Limb (tissue), 2 donors: ENCODE measurements around the gene LRRC37B.
"Not testable (repeated sequence)": the region's sequence is repeated elsewhere in the genome, so short reads cannot be mapped to it uniquely, and the experiment has no call there.

Experiments
- DNase-seq, 2 donors: peaks; one replicate each; pipeline ENCODE4 v3.0.0-alpha.2; 2016; ENCODE audit errors: extremely low spot score in 2 of 2

Gene LRRC37B

DNA sequence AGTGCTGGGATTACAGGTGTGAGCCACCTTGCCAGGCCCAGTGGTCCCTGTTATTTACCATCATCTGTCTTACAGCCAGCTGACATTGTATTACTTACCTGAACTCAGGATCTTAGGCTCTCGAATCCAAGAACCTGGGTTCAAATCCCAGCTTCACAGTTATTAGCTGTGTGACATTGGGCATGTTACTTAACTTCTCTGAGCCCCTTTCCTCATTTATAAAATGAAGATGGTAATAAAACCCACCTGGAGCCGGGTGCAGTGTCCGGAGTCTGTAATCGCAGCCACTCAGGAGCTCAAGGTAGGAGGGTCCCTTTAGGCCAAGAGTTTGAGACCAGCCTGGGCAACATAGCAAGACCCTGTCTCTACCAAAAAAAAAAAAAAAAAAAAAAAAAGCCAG is 79.7 kb downstream of the LRRC37B start:
- DNase-seq: not testable (repeated sequence)

GRCh38 chr17:32092062-32092461 is 84.9 kb downstream of the LRRC37B start:
- DNase-seq: not testable (repeated sequence)

- DNase-seq: no peak
These were observed 92.5 kb downstream of the LRRC37B start for GRCh38 chr17:32099686-32100085.

- not testable (repeated sequence) for DNase-seq
These were observed 93.1 kb downstream of the LRRC37B start for GRCh38 chr17:32100323-32100722.

DNA sequence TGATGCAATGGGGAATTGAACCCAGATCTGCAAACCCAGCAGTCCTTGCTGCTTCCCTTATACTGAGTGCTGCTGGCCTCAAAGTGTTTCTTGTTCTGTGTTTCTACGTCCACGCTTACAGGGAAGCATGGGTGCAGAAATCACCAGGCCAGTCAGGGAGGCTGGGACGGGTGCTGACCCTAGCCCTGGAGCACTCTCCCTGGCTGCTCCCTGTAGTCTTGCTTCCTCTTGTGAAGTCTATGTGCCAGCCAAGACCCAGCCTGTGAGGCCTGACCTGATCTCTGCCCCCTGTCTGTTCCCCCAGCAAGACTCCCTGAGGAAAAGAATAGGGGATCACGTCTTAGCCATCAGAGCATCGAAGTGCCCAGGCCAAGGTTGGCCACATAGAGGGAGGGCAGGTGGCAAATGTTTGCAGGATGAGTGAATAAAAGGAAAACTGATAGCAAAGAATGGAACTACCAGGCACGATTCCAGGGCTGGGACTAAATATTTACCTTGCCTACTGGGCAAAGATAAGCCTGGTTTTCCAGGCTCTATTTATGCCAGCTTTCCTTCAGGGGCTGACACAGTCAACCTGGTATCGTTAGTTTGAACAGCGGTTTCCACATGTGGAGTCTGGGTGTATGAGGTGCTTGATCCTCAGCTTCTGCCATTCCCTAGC is 93.9 kb downstream of the LRRC37B start:
- DNase-seq: no peak

DNA sequence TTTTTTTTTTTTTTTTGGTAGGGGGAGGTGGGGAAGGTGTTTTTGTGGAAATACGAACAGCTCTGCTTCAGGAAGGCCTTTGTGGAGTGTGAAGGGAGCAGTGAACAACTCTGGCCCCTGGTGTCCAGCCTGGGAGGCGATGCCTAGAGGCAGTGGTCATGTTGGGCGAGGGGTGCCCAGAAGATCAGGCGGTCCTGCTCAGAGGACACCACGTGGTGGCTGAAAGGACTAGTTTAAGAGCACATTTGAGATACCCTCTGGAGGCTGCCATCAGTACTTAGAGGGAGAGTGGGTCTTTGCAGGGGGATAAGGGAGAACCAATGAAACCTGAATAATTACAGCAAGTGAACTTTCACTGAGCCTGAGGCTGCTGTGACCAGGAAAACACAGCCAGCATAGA is 95.0 kb downstream of the LRRC37B start:
- DNase-seq: no peak

GRCh38 chr17:32102646-32103186 is 95.5 kb downstream of the LRRC37B start:
- no peak for DNase-seq
